HepG2 (cell line): ENCODE measurements around the gene NDUFB7. TPM values are rescaled to one million over a fixed set of nuclear protein-coding genes. Genes with fewer than 3 reads are reported as not detected.

Experiments
- ATAC-seq: fragments of 200-7000 bp; cut with Tn5 transposase; 3 replicates; pipeline ENCODE4 v1.9.1; 2020; ENCODE audit warnings: mild to moderate bottlenecking, moderate library complexity
- BruUV-seq: library from RNA; stranded (reverse); fragments of 400-500 nt; replicated peaks from 2 replicates; lab custom pipeline; 2021; lab: Mats Ljungman, UMichigan
- CTCF ChIA-PET: fragments of 300-600 bp; formaldehyde crosslinking; extraction: SDS; loops from one replicate; lab custom pipeline; 2021; ENCODE audit warnings: low total read pairs, inconsistent platforms, low intra/inter-chr PET ratio; lab: Yijun Ruan, JAX
- POLR2A ChIA-PET: fragments of 350-600 bp; sonication (Branson Sonifier 250); formaldehyde crosslinking; loops from one replicate; lab custom pipeline; 2020; ENCODE audit warnings: antibody characterized with exemption, inconsistent platforms; lab: Yijun Ruan, JAX
- DNase-seq: peaks from one replicate; pipeline ENCODE4 v3.0.0-alpha.2; 2015; ENCODE audit warnings: low spot score
- FAIRE-seq: peaks from 3 replicates; lab custom pipeline; 2011; peaks lifted over from hg19 to GRCh38; lab: Jason Lieb, UNC
- H2AFZ ChIP-seq: one replicate; pipeline ENCODE4 v1.6.1; 2011; ENCODE audit warnings: low read length, inconsistent platforms
- H3K27ac ChIP-seq: fragments of 300-600 bp; 3 replicates; pipeline ENCODE4 v1.8.0; 2011; ENCODE audit warnings: mixed run types, mild to moderate bottlenecking, mixed read lengths, low read length, inconsistent platforms; ENCODE audit not compliant: insufficient read depth; ENCODE audit errors: extremely low read length
- H3K27me3 ChIP-seq, 2 experiments: fragments of 200-600 bp in 1 of 2; 2 replicates in 1 of 2; 3 replicates in 1 of 2; pipeline versions ENCODE4 v1.6.0 to v1.8.0; 2011; ENCODE audit warnings: low read length in 2 of 2, mild to moderate bottlenecking in 2 of 2, moderate library complexity in 2 of 2, inconsistent platforms in 1 of 2; ENCODE audit not compliant: insufficient read depth in 2 of 2, control insufficient read depth in 1 of 2
- H3K36me3 ChIP-seq, 2 experiments: fragments of 200-600 bp in 1 of 2; replicated peaks in 1 of 2; 2 replicates in 1 of 2; 3 replicates in 1 of 2; pipeline versions ENCODE4 v1.5.1 to v1.8.0; 2011; ENCODE audit warnings: low read length in 2 of 2, inconsistent platforms in 1 of 2; ENCODE audit not compliant: insufficient read depth in 2 of 2, control insufficient read depth in 1 of 2
- H3K4me1 ChIP-seq: 2 replicates; pipeline ENCODE4 v1.5.1; 2012; ENCODE audit warnings: low read length, inconsistent platforms; ENCODE audit not compliant: insufficient read depth
- H3K4me2 ChIP-seq: 2 replicates; pipeline ENCODE4 v1.6.0; 2011; ENCODE audit warnings: low read depth, low read length, inconsistent platforms
- H3K4me3 ChIP-seq, 3 experiments: fragments of 200-600 bp in 1 of 3; sonication (generic), shearing (Covaris generic) in 1 of 3; replicated peaks in 1 of 3; 2 replicates each; pipeline ENCODE4 v1.5.1; 2011 to 2016; ENCODE audit warnings: low read length in 3 of 3, inconsistent platforms in 2 of 3, low read depth in 2 of 3, mild to moderate bottlenecking in 2 of 3, control low read depth in 1 of 3, mixed read lengths in 1 of 3; ENCODE audit not compliant: insufficient read depth in 1 of 3
- H3K79me2 ChIP-seq: one replicate; pipeline ENCODE4 v1.6.1; 2011; ENCODE audit warnings: low read length, inconsistent platforms; ENCODE audit not compliant: insufficient read depth
- H3K9ac ChIP-seq: 2 replicates; pipeline ENCODE4 v1.6.0; 2011; ENCODE audit warnings: mild to moderate bottlenecking, low read depth, low read length, inconsistent platforms; ENCODE audit not compliant: insufficient read depth
- H3K9me3 ChIP-seq: 2 replicates; pipeline ENCODE4 v1.5.1; 2012; ENCODE audit warnings: mild to moderate bottlenecking, low read length
- H4K20me1 ChIP-seq: 2 replicates; pipeline ENCODE4 v1.6.0; 2011; ENCODE audit warnings: inconsistent platforms, mild to moderate bottlenecking, low read length, moderate library complexity; ENCODE audit not compliant: insufficient read depth
- ARNT2 ChIP-seq: sonication (generic); formaldehyde crosslinking; IDR thresholded peaks from 2 replicates; pipeline ENCODE4 v1.8.0; 2022; ENCODE audit warnings: mild to moderate bottlenecking, low read depth, missing genetic modification reagents, moderate library complexity
- MNT ChIP-seq: fragments of 450-650 bp; IDR thresholded peaks from 2 replicates; pipeline ENCODE4 v1.6.1; 2016
- RBAK ChIP-seq: sonication (generic); formaldehyde crosslinking; IDR thresholded peaks from 2 replicates; pipeline ENCODE4 v1.5.1; 2020; ENCODE audit warnings: mild to moderate bottlenecking, missing genetic modification reagents
- SNAPC2 ChIP-seq: sonication (generic); formaldehyde crosslinking; IDR thresholded peaks from 2 replicates; pipeline ENCODE4 v1.8.1; 2022; ENCODE audit warnings: mild to moderate bottlenecking, missing genetic modification reagents
- SOX5 ChIP-seq: IDR thresholded peaks from 2 replicates; pipeline ENCODE4 v1.6.1; 2016; ENCODE audit warnings: borderline replicate concordance
- TFAP4 ChIP-seq: sonication (generic); IDR thresholded peaks from 2 replicates; pipeline ENCODE4 v1.6.1; 2016; ENCODE audit warnings: low read depth, borderline replicate concordance
- TFDP2 ChIP-seq: sonication (generic); formaldehyde crosslinking; IDR thresholded peaks from 2 replicates; pipeline ENCODE4 v1.4.0; 2020; ENCODE audit warnings: missing genetic modification reagents
- YY1 ChIP-seq: IDR thresholded peaks from 2 replicates; pipeline ENCODE4 v1.6.1; 2011; ENCODE audit warnings: low read length, low read depth, moderate library complexity, mild to moderate bottlenecking; ENCODE audit not compliant: insufficient read depth, insufficient replicate concordance
- ZNF124 ChIP-seq: sonication (generic); formaldehyde crosslinking; IDR thresholded peaks from 2 replicates; pipeline ENCODE4 v1.4.0; 2020; ENCODE audit warnings: missing genetic modification reagents
- ZNF326 ChIP-seq: sonication (generic); formaldehyde crosslinking; IDR thresholded peaks from 2 replicates; pipeline ENCODE4 v1.4.0; 2020; ENCODE audit warnings: missing genetic modification reagents, borderline replicate concordance
- ZNF549 ChIP-seq: sonication (generic); formaldehyde crosslinking; IDR thresholded peaks from 2 replicates; pipeline ENCODE4 v1.5.0; 2020; ENCODE audit warnings: missing genetic modification reagents
- whole genome bisulfite sequencing: methylation state at CpG from one replicate; pipeline ENCODE4 v1.1.6; 2017; ENCODE audit warnings: low lambda C conversion rate; 5-methylcytosine and 5-hydroxymethylcytosine counted together
- in situ Hi-C: cut with HindIII; loops from 2 replicates; pipeline ENCODE4 v1.10.0; 2017; ENCODE audit warnings: low pct_unique_long_range_greater_than_20kb; ENCODE audit not compliant: extremely low pct_ligation_motif_present
- intact Hi-C: fragments of 100-400 bp; cut with micrococcal nuclease; formaldehyde crosslinking; loops from one replicate; pipeline ENCODE4 v1.10.0; 2022; ENCODE audit not compliant: unreplicated experiment
- polyA plus RNA-seq, 8 experiments: library from polyadenylated mRNA; depleted of rRNA in 3 of 8; stranded (reverse) in 7 of 8; unstranded in 1 of 8; fragments of >200 nt; fragmentation: Illumina TruSeq in 4 of 8; extraction: Trizol in 4 of 8; gene quantifications; 2 replicates each; pipeline versions ENCODE4 v1.2.1 to v1.2.3, GENCODE V29; 2011 to 2016; ENCODE audit warnings: low read depth in 4 of 8, missing spikeins in 1 of 8, mixed read lengths in 1 of 8; ENCODE audit not compliant: insufficient read depth in 1 of 8
- total RNA-seq, 5 experiments: library from RNA; depleted of rRNA; stranded (reverse); fragments of >200 nt; fragmentation: Illumina TruSeq; extraction: Trizol; gene quantifications; 2 replicates each; pipeline ENCODE4 v1.2.3, GENCODE V29; 2016; ENCODE audit warnings: low read depth in 1 of 5
- TF ChIP-seq, protein P1 (sequence below): sonication (generic); formaldehyde crosslinking; IDR thresholded peaks from 2 replicates; pipeline ENCODE4 v1.4.0; 2020; ENCODE audit warnings: missing genetic modification reagents
- TF ChIP-seq, protein P2 (sequence below): sonication (generic); formaldehyde crosslinking; IDR thresholded peaks from 2 replicates; pipeline ENCODE4 v1.4.0; 2020; ENCODE audit warnings: missing genetic modification reagents, borderline replicate concordance

The NDUFB7 gene
- total and polyA plus RNA-seq, 2 of the 13 experiments (the other 11 are each of a cell fraction or from before 2014, with no cell fraction given) = 156 to 198 TPM

DNA sequence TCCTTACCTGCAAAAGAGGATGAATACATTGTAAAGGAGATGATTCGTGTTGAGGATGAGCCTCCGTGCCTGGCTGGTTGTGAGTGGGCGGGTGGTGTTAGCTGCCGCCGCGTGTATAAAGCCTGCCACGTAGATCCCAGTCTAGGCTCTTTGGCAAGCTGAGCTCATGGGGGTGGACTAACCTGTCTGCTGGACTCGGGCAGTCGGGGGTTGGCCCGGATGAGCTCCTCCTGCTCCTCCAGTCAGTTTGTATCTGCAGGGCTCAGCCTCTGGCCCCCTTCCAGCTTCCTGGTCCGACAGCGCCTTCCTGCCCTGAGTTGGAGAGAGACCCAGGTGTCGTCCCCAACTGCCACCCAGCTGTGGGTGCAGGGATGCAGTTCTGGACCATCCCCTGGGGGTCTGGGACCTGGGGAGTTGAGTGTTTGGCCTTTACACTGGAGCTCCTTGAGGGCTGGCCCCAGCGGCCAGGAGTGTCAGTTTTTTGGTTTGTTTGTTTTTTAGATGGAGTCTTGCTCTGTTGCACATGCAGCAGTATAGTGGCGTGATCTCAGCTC lies 21.6 kb downstream of the NDUFB7 start:
- H2AFZ ChIP-seq = no peak overlapping the region
- TF ChIP-seq, protein P1, sequence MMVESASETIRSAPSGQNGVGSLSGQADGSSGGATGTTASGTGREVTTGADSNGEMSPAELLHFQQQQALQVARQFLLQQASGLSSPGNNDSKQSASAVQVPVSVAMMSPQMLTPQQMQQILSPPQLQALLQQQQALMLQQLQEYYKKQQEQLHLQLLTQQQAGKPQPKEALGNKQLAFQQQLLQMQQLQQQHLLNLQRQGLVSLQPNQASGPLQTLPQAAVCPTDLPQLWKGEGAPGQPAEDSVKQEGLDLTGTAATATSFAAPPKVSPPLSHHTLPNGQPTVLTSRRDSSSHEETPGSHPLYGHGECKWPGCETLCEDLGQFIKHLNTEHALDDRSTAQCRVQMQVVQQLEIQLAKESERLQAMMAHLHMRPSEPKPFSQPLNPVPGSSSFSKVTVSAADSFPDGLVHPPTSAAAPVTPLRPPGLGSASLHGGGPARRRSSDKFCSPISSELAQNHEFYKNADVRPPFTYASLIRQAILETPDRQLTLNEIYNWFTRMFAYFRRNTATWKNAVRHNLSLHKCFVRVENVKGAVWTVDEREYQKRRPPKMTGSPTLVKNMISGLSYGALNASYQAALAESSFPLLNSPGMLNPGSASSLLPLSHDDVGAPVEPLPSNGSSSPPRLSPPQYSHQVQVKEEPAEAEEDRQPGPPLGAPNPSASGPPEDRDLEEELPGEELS (CRISPR knock-in tag) = no peak
- TF ChIP-seq SOX5 (CRISPR knock-in tag) = no peak
- no peak for TF ChIP-seq RBAK (CRISPR knock-in tag)
- TF ChIP-seq, protein P2, sequence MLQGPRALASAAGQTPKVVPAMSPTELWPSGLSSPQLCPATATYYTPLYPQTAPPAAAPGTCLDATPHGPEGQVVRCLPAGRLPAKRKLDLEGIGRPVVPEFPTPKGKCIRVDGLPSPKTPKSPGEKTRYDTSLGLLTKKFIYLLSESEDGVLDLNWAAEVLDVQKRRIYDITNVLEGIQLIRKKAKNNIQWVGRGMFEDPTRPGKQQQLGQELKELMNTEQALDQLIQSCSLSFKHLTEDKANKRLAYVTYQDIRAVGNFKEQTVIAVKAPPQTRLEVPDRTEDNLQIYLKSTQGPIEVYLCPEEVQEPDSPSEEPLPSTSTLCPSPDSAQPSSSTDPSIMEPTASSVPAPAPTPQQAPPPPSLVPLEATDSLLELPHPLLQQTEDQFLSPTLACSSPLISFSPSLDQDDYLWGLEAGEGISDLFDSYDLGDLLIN (CRISPR knock-in tag) = no peak
- no peak for TF ChIP-seq ZNF326
- no peak for TF ChIP-seq MNT
- no peak for TF ChIP-seq ARNT2 (CRISPR knock-in tag)
- TF ChIP-seq TFAP4 = no peak
- TF ChIP-seq SNAPC2 (CRISPR knock-in tag) = no peak
- TF ChIP-seq YY1 = no peak
- no peak for TF ChIP-seq TFDP2
- no peak for TF ChIP-seq ZNF549
- no peak for TF ChIP-seq ZNF124 (CRISPR knock-in tag)
- POLR2A ChIA-PET = interaction anchor here (1.1 to 1.4 kb wide), 2 partner anchors 30 to 36 kb away, joined by 4 to 7 read pairs; no protein-coding TSS in a partner anchor
- peaks cover 31% of the 10 kb centered on the region for H3K79me2 ChIP-seq
- H3K36me3 ChIP-seq = peaks cover 2 to 13% of the 10 kb centered on the region in 2 experiments; a peak in 2 of 5 replicates
- CTCF ChIA-PET = no interaction called here
- no peak overlapping the region for H3K4me3 ChIP-seq
- H3K9me3 ChIP-seq = no peaks in the 10 kb centered on the region
- in situ Hi-C loops = no loop called here
- H3K27me3 ChIP-seq = no peaks in the 10 kb centered on the region
- no peak overlapping the region for H3K27ac ChIP-seq
- no peak overlapping the region for H3K4me2 ChIP-seq
- WGBS = 85% methylated on average over 10 of the region's 15 CpGs
- ATAC-seq (no peak), FAIRE-seq (no peak), DNase-seq (no peak)
- no peaks in the 10 kb centered on the region; the same call in 1 of the 2 replicates for H4K20me1 ChIP-seq
- no peak overlapping the region for H3K9ac ChIP-seq
- BruUV-seq = no TSS peak
- intact Hi-C loops = loop anchor here (2.0 kb wide), 2 partner anchors 13 to 37 kb away; no protein-coding TSS in a partner anchor
- H3K4me1 ChIP-seq = peaks cover 51% of the 10 kb centered on the region
